Measurements from ENCODE around the gene CTXND1. TPM values are rescaled to one million over a fixed set of nuclear protein-coding genes. Genes with fewer than 3 reads are reported as not detected.

The CTXND1 gene
- total and polyA plus RNA-seq, 2 of the 4 experiments (the other 2 are of a cell fraction) = not detected

- in situ Hi-C loops (cut with MboI; ENCODE audit: low sequenced_read_pairs) = no loop called here
- peaks cover 17 to 50% of the 10 kb centered on the region in 2 experiments for H3K79me1 ChIP-seq (ENCODE audit: low read depth in 1 of 2, low read length in 2 of 2)
- no peak overlapping the region for H3K27ac ChIP-seq (ENCODE audit: insufficient read depth, low read length)
- H3K4me3 ChIP-seq (ENCODE audit: insufficient read depth, low read depth, low read length) = no peak overlapping the region
- no peak overlapping the region for H3K4me2 ChIP-seq (ENCODE audit: low read depth, low read length)
- peaks cover 22% of the 10 kb centered on the region for H3K9me1 ChIP-seq (ENCODE audit: insufficient read depth, low read length)
- no peak for DNase-seq
- POLR2A ChIA-PET (ENCODE audit: unreplicated experiment) = no interaction called here
- H2AFZ ChIP-seq (replicated peaks; ENCODE audit: low read length, poor library complexity) = no peak overlapping the region
- no peak overlapping the region for H3K18ac ChIP-seq (ENCODE audit: low read depth, low read length)
- H3K23ac ChIP-seq (ENCODE audit: low read depth, low read length) = no peak overlapping the region
- H2AK9ac ChIP-seq (replicated peaks; ENCODE audit: low read depth, low read length, poor library complexity) = no peak overlapping the region
- ATAC-seq (ENCODE audit: low read depth) = no peak
- BruUV-seq (replicated peaks) = no TSS peak
- no peak overlapping the region for H4K91ac ChIP-seq (ENCODE audit: insufficient read depth, low read depth, low read length)
- no peak overlapping the region for H3K9ac ChIP-seq (ENCODE audit: low read depth, low read length)
- CTCF ChIA-PET = interaction anchor here (1.1 kb wide), 1 partner anchor 66 kb away, joined by 3 read pairs; no protein-coding TSS in a partner anchor
- no peak overlapping the region for H4K5ac ChIP-seq (ENCODE audit: low read depth, low read length)
- H3K9me3 ChIP-seq (ENCODE audit: control insufficient read depth, insufficient read depth, low read length) = no peaks in the 10 kb centered on the region
- intact Hi-C loops (cut with micrococcal nuclease) = no loop called here
- no peak overlapping the region for H4K8ac ChIP-seq (ENCODE audit: low read depth in 2 of 2, low read length in 2 of 2)
- WGBS, 2 experiments (ENCODE audit: extremely low coverage in 2 of 2, insufficient read length in 1 of 2) = no CpG with 5 or more reads among the region's 8 CpGs
- H2BK15ac ChIP-seq (ENCODE audit: low read depth, low read length) = no peak overlapping the region
- H3K56ac ChIP-seq (ENCODE audit: extremely low read depth, insufficient read depth, low read length) = no peak overlapping the region
- H2BK120ac ChIP-seq (ENCODE audit: low read depth, low read length) = no peak overlapping the region
- H2BK20ac ChIP-seq (ENCODE audit: low read depth, low read length) = no peak overlapping the region
- no peak overlapping the region for H2BK5ac ChIP-seq (ENCODE audit: low read depth, low read length, poor library complexity, severe bottlenecking)
- dilution Hi-C loops (cut with HindIII; ENCODE audit: low sequenced_read_pairs, unreplicated experiment) = no loop called here
- no peak overlapping the region for H3K4ac ChIP-seq (ENCODE audit: low read depth, low read length)
- peaks cover 21% of the 10 kb centered on the region for H3K4me1 ChIP-seq (ENCODE audit: control insufficient read depth, insufficient read depth, low read length)
- H3K27me3 ChIP-seq (ENCODE audit: control insufficient read depth, insufficient read depth, low read length) = no peaks in the 10 kb centered on the region
- H4K20me1 ChIP-seq (ENCODE audit: insufficient read depth, low read length) = no peaks in the 10 kb centered on the region
- no peak overlapping the region for H3K14ac ChIP-seq (replicated peaks; ENCODE audit: low read depth, low read length)
- H3K36me3 ChIP-seq (ENCODE audit: control insufficient read depth, insufficient read depth, low read length) = peaks cover 10% of the 10 kb centered on the region
- TF ChIP-seq RFX5 (IDR thresholded peaks at IDR 0.05; ENCODE audit: low read depth, low read length) (no peak), RCOR1 (IDR thresholded peaks at IDR 0.05; ENCODE audit: insufficient replicate concordance, low read length) (no peak), SMC3 (IDR thresholded peaks at IDR 0.05; ENCODE audit: low read depth, low read length) (no peak), CHD1 (IDR thresholded peaks at IDR 0.05; ENCODE audit: low read depth, low read length) (no peak), CEBPB (IDR thresholded peaks at IDR 0.05; ENCODE audit: low read depth, low read length) (no peak), RAD21 (IDR thresholded peaks at IDR 0.05; ENCODE audit: low read length) (no peak), POLR2A (IDR thresholded peaks at IDR 0.05; ENCODE audit: low read depth, low read length) (no peak), MAZ (IDR thresholded peaks at IDR 0.05; ENCODE audit: borderline replicate concordance, low read depth, low read length) (no peak), NFE2L2 (IDR thresholded peaks at IDR 0.05; ENCODE audit: low read depth, low read length) (no peak), BHLHE40 (IDR thresholded peaks at IDR 0.05; ENCODE audit: low read depth, low read length) (no peak), MAFK (IDR thresholded peaks at IDR 0.05; ENCODE audit: low read depth, low read length) (no peak), ELK1 (IDR thresholded peaks at IDR 0.05; ENCODE audit: borderline replicate concordance, low read depth, low read length) (no peak), MXI1 (IDR thresholded peaks at IDR 0.05; ENCODE audit: borderline replicate concordance, low read depth, low read length) (no peak), CTCF (conservative IDR thresholded peaks at IDR 0.05; ENCODE audit: low read depth, low read length) (no peak)
- TF ChIP-seq, protein P1, sequence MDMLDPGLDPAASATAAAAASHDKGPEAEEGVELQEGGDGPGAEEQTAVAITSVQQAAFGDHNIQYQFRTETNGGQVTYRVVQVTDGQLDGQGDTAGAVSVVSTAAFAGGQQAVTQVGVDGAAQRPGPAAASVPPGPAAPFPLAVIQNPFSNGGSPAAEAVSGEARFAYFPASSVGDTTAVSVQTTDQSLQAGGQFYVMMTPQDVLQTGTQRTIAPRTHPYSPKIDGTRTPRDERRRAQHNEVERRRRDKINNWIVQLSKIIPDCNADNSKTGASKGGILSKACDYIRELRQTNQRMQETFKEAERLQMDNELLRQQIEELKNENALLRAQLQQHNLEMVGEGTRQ (IDR thresholded peaks at IDR 0.05; ENCODE audit: low read depth, low read length) = no peak
- no peak overlapping the region for H2AK5ac ChIP-seq (ENCODE audit: low read depth, low read length)
Measured at GRCh38 chr15:80156176-80156720, 95.8 kb downstream of the CTXND1 start.

Measured in IMR-90 (cell line).